HG03095 (cell line): Measurements from ENCODE around the gene WDR5B.
"Not testable (repeated sequence)": the region's sequence is repeated elsewhere in the genome, so short reads cannot be mapped to it uniquely, and the experiment has no call there.

Source experiments
- ATAC-seq: cut with Tn5 transposase; IDR thresholded peaks from one replicate; pipeline ENCODE4 v1.9.1; 2021; ENCODE audit warnings: moderate library complexity; ENCODE audit not compliant: unreplicated experiment

Gene WDR5B

GRCh38 chr3:122415762-122416654, at the start of gene WDR5B:
Gene WDR5B (minus strand): TSS chr3:122416062. CDS start chr3:122415528, 534 bp downstream.
- peak; percentile 79 for ATAC-seq

GRCh38 chr3:122464659-122465058, 48.8 kb upstream of the WDR5B start:
- ATAC-seq = no peak

GRCh38 chr3:122462406-122462805, 46.5 kb upstream of the WDR5B start:
- no peak for ATAC-seq

- no peak for ATAC-seq
These were observed 45.9 kb upstream of the WDR5B start for GRCh38 chr3:122461806-122462205.

GRCh38 chr3:122458992-122459391, 43.1 kb upstream of the WDR5B start:
- ATAC-seq = no peak

- ATAC-seq = no peak
These were observed 41.8 kb upstream of the WDR5B start for GRCh38 chr3:122457706-122458105.

GRCh38 chr3:122456074-122456473, 40.2 kb upstream of the WDR5B start:
- ATAC-seq = no peak

- no peak for ATAC-seq
These were observed 35.5 kb upstream of the WDR5B start for GRCh38 chr3:122451371-122451770.

- ATAC-seq = not testable (repeated sequence)
These were observed 32.4 kb upstream of the WDR5B start for GRCh38 chr3:122448218-122448617.

GRCh38 chr3:122444491-122444887, 28.6 kb upstream of the WDR5B start:
- ATAC-seq = not testable (repeated sequence)

GRCh38 chr3:122443762-122444490, 28.1 kb upstream of the WDR5B start:
- not testable (repeated sequence) for ATAC-seq

- ATAC-seq = no peak
These were observed 27.2 kb upstream of the WDR5B start for GRCh38 chr3:122443090-122443489.

- ATAC-seq = no peak
These were observed 20.1 kb upstream of the WDR5B start for GRCh38 chr3:122435950-122436349.

GRCh38 chr3:122430371-122430770, 14.5 kb upstream of the WDR5B start:
- ATAC-seq = no peak

- no peak for ATAC-seq
These were observed 12.1 kb upstream of the WDR5B start for GRCh38 chr3:122427857-122428471.

- ATAC-seq = no peak
These were observed 6.0 kb upstream of the WDR5B start for GRCh38 chr3:122421836-122422235.

GRCh38 chr3:122421101-122421500, 5.2 kb upstream of the WDR5B start:
- no peak for ATAC-seq

GRCh38 chr3:122416966-122417365, 1.1 kb upstream of the WDR5B start:
- ATAC-seq = no peak

- ATAC-seq = peak; percentile 54
These were observed 638 bp downstream of the WDR5B start for GRCh38 chr3:122415104-122415744.

GRCh38 chr3:122414391-122414790, 1.5 kb downstream of the WDR5B start:
- ATAC-seq = no peak

GRCh38 chr3:122410639-122411038, 5.2 kb downstream of the WDR5B start:
- no peak for ATAC-seq
